Measurements from ENCODE around the gene ZNF474. TPM values are rescaled to one million over a fixed set of nuclear protein-coding genes. Genes with fewer than 3 reads are reported as not detected.

The ZNF474 gene
- total RNA-seq, 1 donor from 2014 or later: 1.3 TPM

DNA sequence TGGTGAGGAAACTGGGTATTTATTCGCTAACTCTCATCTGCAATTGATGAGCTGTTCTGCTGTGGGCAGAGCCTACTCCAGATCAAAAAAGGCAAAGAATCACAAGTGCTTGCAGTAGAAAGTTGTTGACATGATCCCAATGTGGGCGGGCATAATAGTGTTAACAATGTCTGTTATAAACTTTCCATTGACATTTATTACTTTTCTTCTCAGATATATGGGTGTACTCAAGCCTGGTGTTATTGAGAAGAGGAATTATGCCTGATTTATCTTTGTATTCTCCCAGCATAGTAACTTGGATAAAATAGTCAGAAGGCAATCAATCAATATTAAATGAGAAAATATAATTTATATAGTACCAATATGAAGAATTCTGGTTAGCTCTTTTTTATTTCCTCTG is 47.8 kb downstream of the ZNF474 start:
- no peaks in the 10 kb centered on the region for H3K4me1 ChIP-seq
- H2AFZ ChIP-seq (replicated peaks): no peak overlapping the region
- H3K36me3 ChIP-seq: no peaks in the 10 kb centered on the region
- no peaks in the 10 kb centered on the region for H4K20me1 ChIP-seq (ENCODE audit: low read depth)
- H3K4me3 ChIP-seq: no peak overlapping the region
- no peak overlapping the region for H3K27ac ChIP-seq
- H3K4me3 Mint-ChIP-seq: no peak overlapping the region
- TF ChIP-seq EZH2phosphoT487 (IDR thresholded peaks at IDR 0.05): no peak
- no peak for TF ChIP-seq CTCF (IDR thresholded peaks at IDR 0.05)
- no peak for TF ChIP-seq EZH2 (IDR thresholded peaks at IDR 0.05)
- H3K36me3 Mint-ChIP-seq: no peaks in the 10 kb centered on the region
- H3K79me2 ChIP-seq (ENCODE audit: low read depth): no peaks in the 10 kb centered on the region
- no peaks in the 10 kb centered on the region for H3K27me3 ChIP-seq
- no peaks in the 10 kb centered on the region for H3F3A ChIP-seq (ENCODE audit: low read depth)
- H3K27ac Mint-ChIP-seq: no peak overlapping the region
- H3K4me2 ChIP-seq: no peak overlapping the region
- H3K4me1 Mint-ChIP-seq: no peaks in the 10 kb centered on the region
- no peak for DNase-seq (ENCODE audit: low spot score)
- H3K27me3 Mint-ChIP-seq (ENCODE audit: insufficient read depth, low read depth): no peaks in the 10 kb centered on the region
- H3K9me3 Mint-ChIP-seq: peaks cover 2% of the 10 kb centered on the region
- no peaks in the 10 kb centered on the region for H3K9me3 ChIP-seq (ENCODE audit: low read depth)
- no peak overlapping the region for H3K9ac ChIP-seq

DNA sequence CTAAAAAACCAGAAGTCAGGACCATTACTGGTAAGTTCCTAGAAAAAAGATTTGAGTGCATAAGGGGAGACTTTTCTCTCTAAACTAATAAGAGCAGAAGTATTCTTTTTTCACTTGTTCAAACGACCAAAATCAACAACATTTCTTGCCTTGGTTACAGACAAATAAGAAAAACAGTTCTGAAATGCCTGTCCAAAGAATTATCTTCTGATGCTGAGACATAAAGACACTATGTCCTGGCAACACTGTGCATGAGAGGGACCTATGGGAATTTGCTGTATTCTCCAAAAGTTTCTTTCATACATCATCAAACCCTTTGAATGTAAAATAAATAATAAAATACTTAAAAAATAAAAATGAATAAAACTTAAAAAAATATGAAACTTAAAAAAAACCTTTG is 50.4 kb downstream of the ZNF474 start:
- Histone ChIP-seq H3K36me3 (no peaks in the 10 kb centered on the region), H3K9me3 (ENCODE audit: low read depth) (no peaks in the 10 kb centered on the region)
- no peak for DNase-seq (ENCODE audit: low spot score)

DNA sequence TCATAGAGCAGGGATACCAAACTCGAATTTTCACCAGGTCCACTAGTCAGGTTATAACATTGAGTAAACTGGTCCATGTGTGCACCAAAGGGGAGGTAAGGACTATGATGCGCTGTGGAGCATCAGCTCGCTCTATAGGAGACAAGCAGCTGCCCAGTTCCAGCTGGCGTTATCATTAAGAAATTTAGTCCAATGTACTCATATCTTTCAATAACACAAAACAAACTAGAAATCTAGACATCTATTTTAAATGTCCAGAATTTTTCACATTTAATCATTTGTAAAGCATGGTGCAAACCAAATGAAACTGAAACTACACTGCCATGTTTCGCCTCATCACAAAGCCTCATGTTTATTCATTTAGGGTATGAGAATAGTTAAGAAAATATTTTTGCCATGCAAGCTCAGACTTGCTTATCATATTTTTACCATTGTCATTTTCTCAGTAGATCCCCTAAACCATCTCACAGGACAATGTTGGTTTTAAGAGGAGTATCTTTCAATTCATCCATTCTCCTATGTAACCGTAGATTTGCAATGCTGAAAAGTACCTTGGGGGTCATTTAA is 50.9 kb downstream of the ZNF474 start:
- Mint-ChIP-seq H3K27ac (no peak overlapping the region), H3K36me3 (no peaks in the 10 kb centered on the region), H3K27me3 (ENCODE audit: insufficient read depth, low read depth) (no peaks in the 10 kb centered on the region), H3K9me3 (peaks cover 2% of the 10 kb centered on the region), H3K4me3 (no peak overlapping the region), H3K4me1 (peaks cover 10% of the 10 kb centered on the region)
- Histone ChIP-seq H3F3A (ENCODE audit: low read depth) (no peaks in the 10 kb centered on the region), H4K20me1 (ENCODE audit: low read depth) (no peaks in the 10 kb centered on the region), H3K79me2 (ENCODE audit: low read depth) (no peaks in the 10 kb centered on the region), H3K4me1 (no peaks in the 10 kb centered on the region), H2AFZ (replicated peaks) (no peak overlapping the region), H3K4me3 (no peak overlapping the region), H3K9me3 (ENCODE audit: low read depth) (no peaks in the 10 kb centered on the region), H3K36me3 (no peaks in the 10 kb centered on the region), H3K9ac (no peak overlapping the region), H3K27me3 (no peaks in the 10 kb centered on the region), H3K4me2 (no peak overlapping the region), H3K27ac (no peak overlapping the region)
- TF ChIP-seq CTCF (IDR thresholded peaks at IDR 0.05): no peak
- no peak for TF ChIP-seq EZH2phosphoT487 (IDR thresholded peaks at IDR 0.05)
- no peak for TF ChIP-seq EZH2 (IDR thresholded peaks at IDR 0.05)
- DNase-seq (ENCODE audit: low spot score): no peak

More for the DNA sequence above, 50.4 kb downstream of the ZNF474 start:
- H3K79me2 ChIP-seq (ENCODE audit: low read depth): no peaks in the 10 kb centered on the region
- H3K4me2 ChIP-seq: no peak overlapping the region
- peaks cover 10% of the 10 kb centered on the region for H3K4me1 Mint-ChIP-seq
- no peak overlapping the region for H3K9ac ChIP-seq
- peaks cover 2% of the 10 kb centered on the region for H3K9me3 Mint-ChIP-seq
- no peaks in the 10 kb centered on the region for H3K36me3 Mint-ChIP-seq
- no peaks in the 10 kb centered on the region for H3K27me3 Mint-ChIP-seq (ENCODE audit: insufficient read depth, low read depth)
- H3F3A ChIP-seq (ENCODE audit: low read depth): no peaks in the 10 kb centered on the region
- no peaks in the 10 kb centered on the region for H3K27me3 ChIP-seq
- no peak overlapping the region for H2AFZ ChIP-seq (replicated peaks)
- H3K27ac ChIP-seq: no peak overlapping the region
- no peak overlapping the region for H3K4me3 Mint-ChIP-seq
- H3K4me1 ChIP-seq: no peaks in the 10 kb centered on the region
- TF ChIP-seq EZH2phosphoT487 (IDR thresholded peaks at IDR 0.05): no peak
- TF ChIP-seq EZH2 (IDR thresholded peaks at IDR 0.05): no peak
- no peak for TF ChIP-seq CTCF (IDR thresholded peaks at IDR 0.05)
- no peak overlapping the region for H3K4me3 ChIP-seq
- no peaks in the 10 kb centered on the region for H4K20me1 ChIP-seq (ENCODE audit: low read depth)
- H3K27ac Mint-ChIP-seq: no peak overlapping the region
